Transverse colon (tissue), 4 donors: ENCODE measurements around the gene FAM229B. TPM values are rescaled to one million over a fixed set of nuclear protein-coding genes. Genes with fewer than 3 reads are reported as not detected.
A peak's percentile ranks its signal among the peaks of the same experiment; 100 is the strongest.

ENCODE experiments used
- DNase-seq: peaks from one replicate; pipeline ENCODE4 v3.0.0-alpha.2; 2019
- H3K27ac ChIP-seq, 4 donors: fragments of 200-600 bp; sonication (generic); 2 replicates each; pipeline ENCODE4 v1.5.1; 2016 to 2018; ENCODE audit warnings: inconsistent platforms in 4 of 4
- H3K27me3 ChIP-seq: fragments of 200-600 bp; sonication (generic); 2 replicates; pipeline ENCODE4 v1.5.1; 2017; ENCODE audit warnings: inconsistent platforms
- H3K36me3 ChIP-seq, 4 donors: fragments of 200-600 bp; sonication (generic); 2 replicates each; pipeline ENCODE4 v1.5.1; 2017 to 2019; ENCODE audit warnings: inconsistent platforms in 4 of 4
- H3K4me1 ChIP-seq, 4 donors: fragments of 200-600 bp; sonication (generic); 2 replicates each; pipeline ENCODE4 v1.5.1; 2017 to 2020; ENCODE audit warnings: inconsistent platforms in 4 of 4
- H3K4me3 ChIP-seq, 4 donors: fragments of 200-600 bp; sonication (generic); 1 replicate in 1 of 4; 2 replicates in 3 of 4; pipeline versions ENCODE4 v1.5.1 to v1.6.1; 2017 to 2019; ENCODE audit warnings: inconsistent platforms in 4 of 4
- H3K9me3 ChIP-seq, 2 donors: fragments of 200-600 bp; sonication (generic); 2 replicates each; pipeline ENCODE4 v1.5.1; 2017 to 2019; ENCODE audit warnings: inconsistent platforms in 2 of 2
- EP300 ChIP-seq: sonication (generic); formaldehyde crosslinking; IDR thresholded peaks from one replicate; pipeline ENCODE4 v1.6.1; 2017; ENCODE audit warnings: antibody characterized with exemption, low read depth
- POLR2A ChIP-seq: fragments of 450-650 bp; IDR thresholded peaks from one replicate; pipeline ENCODE4 v1.6.1; 2016; ENCODE audit warnings: antibody characterized with exemption, mild to moderate bottlenecking, moderate library complexity
- POLR2AphosphoS5 ChIP-seq, 3 donors: sonication (generic); formaldehyde crosslinking; IDR thresholded peaks; one replicate each; pipeline ENCODE4 v1.6.1; 2016; ENCODE audit warnings: antibody characterized with exemption in 3 of 3
- WGBS, 2 donors: methylation state at CpG; one replicate each; pipeline ENCODE4 v1.1.5; 2018; ENCODE audit warnings: low coverage in 1 of 2; 5-methylcytosine and 5-hydroxymethylcytosine counted together
- in situ Hi-C, 4 donors: fragments of 200-750 bp; cut with MboI; loops; one replicate each; pipeline versions ENCODE4 v1.15.0 to v1.15.1; 2017; ENCODE audit warnings: low sequenced_read_pairs in 3 of 4, low pct_ligation_motif_present in 1 of 4, low pct_unique_long_range_greater_than_20kb in 1 of 4
- intact Hi-C: fragments of 100-400 bp; cut with DNase I; formaldehyde crosslinking; loops from one replicate; pipeline ENCODE4 v1.15.1; 2023; ENCODE audit warnings: low total_unique reads
- total RNA-seq, 4 donors: library from RNA; depleted of rRNA; stranded (reverse); fragments of >200 nt; gene quantifications; one replicate each; pipeline ENCODE4 v1.1.0, GENCODE V29; 2016
- TF ChIP-seq, protein P1 (sequence below), 5 experiments: fragments of 200-600 bp in 3 of 5; fragments of 450-650 bp in 2 of 5; sonication (generic) in 3 of 5; IDR thresholded peaks; 1 replicate in 2 of 5; 2 replicates in 3 of 5; pipeline ENCODE4 v1.5.1; 2016 to 2017; ENCODE audit warnings: antibody characterized with exemption in 5 of 5, inconsistent platforms in 3 of 5, mild to moderate bottlenecking in 2 of 5, moderate library complexity in 1 of 5

The FAM229B gene
- total RNA-seq, 4 donors from 2014 or later = 2.2 to 81.4 (median 8.7) TPM; not detected in 1

- Histone ChIP-seq H3K36me3 (peaks cover 0 to 17% (median 4%) of the 10 kb centered on the region in 4 donors), H3K4me3 (no peak overlapping the region), H3K9me3 (no peaks in the 10 kb centered on the region), H3K4me1 (no peaks in the 10 kb centered on the region), H3K27me3 (no peaks in the 10 kb centered on the region), H3K27ac (no peak overlapping the region)
- intact Hi-C loops (no loop called here), in situ Hi-C loops (no loop called here)
- TF ChIP-seq POLR2A (no peak), POLR2AphosphoS5 (IDR thresholded peaks at IDR 0.05) (no peak), EP300 (no peak)
- TF ChIP-seq, protein P1, sequence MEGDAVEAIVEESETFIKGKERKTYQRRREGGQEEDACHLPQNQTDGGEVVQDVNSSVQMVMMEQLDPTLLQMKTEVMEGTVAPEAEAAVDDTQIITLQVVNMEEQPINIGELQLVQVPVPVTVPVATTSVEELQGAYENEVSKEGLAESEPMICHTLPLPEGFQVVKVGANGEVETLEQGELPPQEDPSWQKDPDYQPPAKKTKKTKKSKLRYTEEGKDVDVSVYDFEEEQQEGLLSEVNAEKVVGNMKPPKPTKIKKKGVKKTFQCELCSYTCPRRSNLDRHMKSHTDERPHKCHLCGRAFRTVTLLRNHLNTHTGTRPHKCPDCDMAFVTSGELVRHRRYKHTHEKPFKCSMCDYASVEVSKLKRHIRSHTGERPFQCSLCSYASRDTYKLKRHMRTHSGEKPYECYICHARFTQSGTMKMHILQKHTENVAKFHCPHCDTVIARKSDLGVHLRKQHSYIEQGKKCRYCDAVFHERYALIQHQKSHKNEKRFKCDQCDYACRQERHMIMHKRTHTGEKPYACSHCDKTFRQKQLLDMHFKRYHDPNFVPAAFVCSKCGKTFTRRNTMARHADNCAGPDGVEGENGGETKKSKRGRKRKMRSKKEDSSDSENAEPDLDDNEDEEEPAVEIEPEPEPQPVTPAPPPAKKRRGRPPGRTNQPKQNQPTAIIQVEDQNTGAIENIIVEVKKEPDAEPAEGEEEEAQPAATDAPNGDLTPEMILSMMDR (IDR thresholded peaks at IDR 0.05) = no peak
- no peak for DNase-seq
- 57 to 69% methylated on average over 3 of the region's 3 CpGs for WGBS, 2 donors
These were observed 20.8 kb upstream of the FAM229B start for GRCh38 chr6:112066606-112067005.

DNA sequence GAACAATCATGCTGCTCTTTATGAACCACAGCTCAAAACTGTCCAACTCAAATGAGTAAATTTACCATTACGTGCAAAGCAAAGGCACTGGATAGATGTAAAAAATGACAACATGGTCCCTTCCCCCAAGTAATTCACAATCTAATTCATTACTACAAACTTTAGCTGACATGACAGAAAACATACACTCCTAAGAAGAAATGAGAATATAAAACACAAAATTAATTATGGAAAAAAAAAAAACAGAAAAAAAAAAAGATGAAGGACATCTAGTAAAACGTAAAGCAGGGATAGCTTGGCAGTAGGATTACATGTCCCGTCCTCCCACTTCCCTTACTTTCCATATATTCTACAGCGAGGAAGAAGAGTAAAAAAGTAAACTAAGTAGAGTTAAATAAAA, 5.8 kb upstream of the FAM229B start:
- 91% methylated on average over 4 of the region's 4 CpGs for WGBS, 2 donors
- in situ Hi-C loops = no loop called here
- no peak for DNase-seq
- H3K36me3 ChIP-seq = peaks cover 0 to 26% (median 0%) of the 10 kb centered on the region in 4 donors
- H3K27ac ChIP-seq = no peak overlapping the region
- H3K27me3 ChIP-seq = no peaks in the 10 kb centered on the region
- TF ChIP-seq EP300 = no peak
- TF ChIP-seq, protein P1 (IDR thresholded peaks at IDR 0.05) = no peak
- TF ChIP-seq POLR2A = no peak
- no peak for TF ChIP-seq POLR2AphosphoS5 (IDR thresholded peaks at IDR 0.05)
- H3K9me3 ChIP-seq = no peaks in the 10 kb centered on the region
- intact Hi-C loops = no loop called here
- H3K4me1 ChIP-seq = peaks cover 4 to 9% (median 8%) of the 10 kb centered on the region in 4 donors
- H3K4me3 ChIP-seq = no peak overlapping the region

DNA sequence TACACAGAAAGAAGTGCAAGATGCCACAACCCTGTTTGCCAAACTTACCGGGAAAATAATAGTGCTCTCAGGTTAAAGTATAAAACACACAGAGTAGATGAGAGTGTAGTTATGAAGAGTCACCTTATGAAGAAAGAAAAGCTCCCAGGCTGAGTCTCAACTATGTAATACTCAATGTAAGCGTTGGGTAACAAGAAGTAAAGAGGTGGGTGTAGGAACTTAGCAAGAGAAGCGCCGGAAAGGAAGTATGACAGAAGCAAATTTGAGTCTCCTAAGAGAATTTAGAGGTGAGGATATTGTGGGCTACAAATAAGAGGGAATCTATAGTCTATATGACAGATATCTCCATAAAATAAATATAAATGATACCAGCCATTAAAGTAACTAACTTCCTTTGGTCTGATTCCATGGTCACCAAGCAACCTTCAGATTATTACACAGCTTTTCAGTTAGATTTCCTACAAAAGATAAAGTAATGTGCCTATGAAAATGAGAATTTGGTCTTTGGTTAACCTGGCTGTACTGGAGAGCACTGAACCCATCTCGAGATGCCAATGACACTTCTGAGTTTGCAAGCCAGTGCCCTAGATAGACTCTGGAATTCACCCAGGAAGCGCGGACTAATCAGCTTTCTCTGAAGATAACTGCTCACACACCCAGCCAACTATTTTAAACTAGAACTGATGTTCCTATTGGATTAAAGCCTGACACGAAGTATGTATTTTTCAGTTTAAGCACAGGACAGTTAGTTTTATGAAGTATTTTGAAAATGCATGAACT, 1.9 kb upstream of the FAM229B start:
- no peak overlapping the region for H3K4me3 ChIP-seq
- in situ Hi-C loops = no loop called here
- intact Hi-C loops = no loop called here

GRCh38 chr6:112086744-112087135, 651 bp upstream of the FAM229B start:
- no peaks in the 10 kb centered on the region for H3K27me3 ChIP-seq
- H3K9me3 ChIP-seq = no peaks in the 10 kb centered on the region
- 0% methylated on average over 7 to 8 of the region's 8 CpGs for WGBS, 2 donors
- H3K4me3 ChIP-seq = peak overlapping the region; percentile 56 to 91 (median 74)
- H3K27ac ChIP-seq = peak overlapping the region; percentile 86 to 90 (median 88)
- intact Hi-C loops (no loop called here), in situ Hi-C loops (no loop called here)
- TF ChIP-seq, protein P1 (IDR thresholded peaks at IDR 0.05) = peak in 1 of 5 experiments; percentile 18
- TF ChIP-seq POLR2A = no peak
- DNase-seq = no peak
- H3K36me3 ChIP-seq = peaks cover 0 to 12% (median 0%) of the 10 kb centered on the region in 4 donors
- H3K4me1 ChIP-seq = peaks cover 4 to 16% (median 9%) of the 10 kb centered on the region in 4 donors

More for the DNA sequence above, 1.9 kb upstream of the FAM229B start:
- no peak overlapping the region for H3K27ac ChIP-seq
- peaks cover 4 to 16% (median 9%) of the 10 kb centered on the region in 4 donors for H3K4me1 ChIP-seq
- no peak for DNase-seq
- no peak for TF ChIP-seq POLR2A
- TF ChIP-seq EP300 = no peak
- no peak for TF ChIP-seq POLR2AphosphoS5 (IDR thresholded peaks at IDR 0.05)
- TF ChIP-seq, protein P1 (IDR thresholded peaks at IDR 0.05) = no peak
- no peaks in the 10 kb centered on the region for H3K9me3 ChIP-seq
- 93 to 94% methylated on average over 7 to 8 of the region's 8 CpGs for WGBS, 2 donors
- peaks cover 0 to 17% (median 0%) of the 10 kb centered on the region in 4 donors for H3K36me3 ChIP-seq
- no peaks in the 10 kb centered on the region for H3K27me3 ChIP-seq
